GM18502 (cell line): ENCODE measurements around the gene AGRP.
"Not testable (repeated sequence)": the region's sequence is repeated elsewhere in the genome, so short reads cannot be mapped to it uniquely, and the experiment has no call there.

Experiments used
- ATAC-seq: cut with Tn5 transposase; IDR thresholded peaks from one replicate; pipeline ENCODE4 v1.9.1; 2021; ENCODE audit warnings: mild to moderate bottlenecking; ENCODE audit not compliant: unreplicated experiment, poor library complexity

AGRP gene

GRCh38 chr16:67504031-67505021, 21.0 kb upstream of the AGRP start:
- ATAC-seq = no peak

GRCh38 chr16:67499106-67499505, 15.8 kb upstream of the AGRP start:
- ATAC-seq = no peak

DNA sequence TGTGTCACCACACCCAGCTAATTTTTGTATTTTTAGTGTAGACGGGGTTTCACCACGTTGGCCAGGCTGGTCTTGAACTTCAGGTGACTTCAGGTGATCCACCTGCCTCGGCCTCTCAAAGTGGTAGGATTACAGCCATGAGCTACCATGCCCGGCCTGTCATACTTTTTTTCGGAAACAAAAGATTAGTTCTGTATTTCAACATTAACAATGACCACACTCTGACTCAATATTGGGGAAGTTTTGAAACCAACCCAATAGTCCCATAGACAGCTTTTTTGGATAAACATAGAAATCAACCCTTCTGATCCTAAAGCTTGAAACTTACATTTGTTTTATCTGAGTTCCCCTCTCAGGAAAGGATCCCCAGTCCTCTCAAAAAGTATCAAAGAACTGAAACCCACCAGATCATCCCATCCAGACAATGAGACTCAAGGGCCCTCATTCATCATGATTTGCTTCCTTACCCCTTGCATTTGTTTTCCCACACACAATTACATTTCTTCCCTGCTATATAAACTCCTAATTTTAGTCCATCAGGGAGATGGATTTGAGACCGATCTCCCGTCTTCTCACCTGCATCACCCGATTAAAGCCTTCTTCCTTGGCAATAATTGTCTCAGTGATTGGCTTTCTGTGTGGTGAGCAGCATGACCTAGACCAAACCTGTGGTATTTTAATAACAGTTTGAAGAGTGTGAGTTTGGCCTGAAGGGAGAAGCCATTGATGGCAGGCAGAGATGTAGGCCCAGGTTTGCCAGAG, 7.2 kb upstream of the AGRP start:
- ATAC-seq = no peak

- ATAC-seq = no peak
These were observed 6.2 kb upstream of the AGRP start for GRCh38 chr16:67489401-67490083.

GRCh38 chr16:67487561-67487960, 4.2 kb upstream of the AGRP start:
- ATAC-seq = not testable (repeated sequence)

DNA sequence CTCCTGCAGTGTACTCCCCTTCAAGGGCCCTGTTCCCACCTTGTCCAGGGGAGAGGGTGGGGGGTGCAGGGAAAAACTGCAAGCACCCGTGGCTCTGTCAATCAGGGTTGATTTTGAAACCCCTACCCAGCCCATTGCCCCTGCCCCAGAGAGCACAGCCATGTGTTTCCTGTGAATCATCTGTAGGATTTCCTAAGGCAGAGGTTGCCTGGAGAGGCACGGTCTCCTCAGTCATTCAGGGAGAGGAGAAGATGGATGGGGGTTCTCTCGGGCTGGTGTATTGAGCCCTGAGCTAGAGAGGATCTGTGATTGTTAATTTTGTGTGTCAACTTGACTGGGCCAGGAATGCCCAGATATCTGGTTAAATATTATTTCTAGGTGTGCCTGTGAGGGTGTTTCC, 3.5 kb upstream of the AGRP start:
- no peak for ATAC-seq

DNA sequence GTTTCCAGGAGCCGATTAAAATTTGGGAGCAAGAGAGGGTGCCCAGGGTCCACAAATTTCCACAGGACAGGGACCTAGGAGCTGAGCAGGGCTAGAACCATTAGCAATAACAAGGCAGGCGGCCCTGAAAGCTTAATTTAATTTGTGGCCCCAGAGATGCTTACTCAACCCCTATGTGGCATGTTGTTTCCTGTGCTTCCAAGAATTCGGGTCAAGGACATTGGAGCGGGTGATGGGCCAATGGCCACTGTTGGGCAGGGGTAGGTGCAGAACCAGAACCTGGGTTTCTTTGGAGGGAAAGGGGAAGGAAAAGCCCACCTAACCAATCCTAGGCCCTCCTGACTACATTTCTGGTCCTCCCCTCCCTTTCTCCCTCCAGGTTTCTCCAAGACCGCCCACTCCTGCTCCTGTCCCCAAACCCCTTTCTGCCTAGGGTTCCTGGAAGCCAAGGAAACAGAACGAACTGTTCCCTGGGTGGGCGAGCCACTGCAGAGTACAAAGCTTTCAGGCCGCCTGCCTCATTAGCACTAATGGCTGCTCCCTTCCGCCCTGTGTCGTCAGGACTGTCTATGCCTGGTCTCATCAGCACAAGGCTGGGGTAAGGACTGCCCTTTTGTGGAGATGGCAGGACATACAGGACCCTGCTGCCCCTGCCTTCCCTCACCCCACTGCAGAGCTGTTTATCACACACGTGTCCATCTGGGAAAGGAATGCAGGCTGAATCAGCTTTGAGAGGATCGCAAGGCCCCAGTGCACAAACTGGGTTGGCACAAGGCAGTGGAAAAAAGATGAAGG, 581 bp upstream of the AGRP start:
- no peak for ATAC-seq

DNA sequence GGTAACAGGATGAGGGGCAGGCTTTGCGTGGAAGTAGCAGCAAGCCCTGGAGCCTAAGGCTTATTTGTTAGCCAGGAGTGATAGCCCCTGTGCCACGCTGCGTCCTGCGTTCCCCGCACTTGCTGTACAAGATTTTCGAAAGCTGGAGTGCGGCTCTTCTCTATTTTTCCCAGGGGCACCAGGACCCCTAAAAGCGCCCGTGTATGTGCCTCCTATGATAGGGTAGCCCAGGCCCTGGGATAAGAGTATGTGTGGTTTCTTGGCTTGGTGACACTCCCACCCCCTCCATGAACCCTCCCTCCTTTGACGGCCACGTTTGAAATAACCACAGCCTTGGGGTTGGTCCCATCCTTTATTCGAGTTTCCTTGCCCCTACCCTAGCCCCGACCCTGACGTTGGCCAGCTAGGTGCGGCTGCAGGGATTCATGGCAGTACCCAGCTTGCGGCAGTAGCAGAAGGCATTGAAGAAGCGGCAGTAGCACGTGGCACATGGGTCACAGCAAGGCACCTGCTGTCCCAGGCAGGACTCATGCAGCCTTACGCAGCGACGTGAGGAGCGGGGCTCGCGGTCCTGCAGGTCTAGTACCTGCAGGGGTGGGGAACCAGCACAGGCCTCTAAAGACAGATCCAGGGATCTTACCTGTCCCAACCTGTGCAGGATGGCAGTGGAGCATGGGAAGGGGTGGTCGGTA, 968 bp downstream of the AGRP start:
- no peak for ATAC-seq

GRCh38 chr16:67481561-67482232, 1.6 kb downstream of the AGRP start:
- peak; percentile 2 for ATAC-seq

- ATAC-seq = peak; percentile 94
These were observed 2.4 kb downstream of the AGRP start, which contains the start of gene ATP6V0D1 for GRCh38 chr16:67480833-67481560. Gene ATP6V0D1, minus strand, starts transcription at chr16:67481157. Its CDS starts 71 bp downstream, at chr16:67481086.

- ATAC-seq = no peak
These were observed 5.3 kb downstream of the AGRP start for GRCh38 chr16:67477960-67478554.

DNA sequence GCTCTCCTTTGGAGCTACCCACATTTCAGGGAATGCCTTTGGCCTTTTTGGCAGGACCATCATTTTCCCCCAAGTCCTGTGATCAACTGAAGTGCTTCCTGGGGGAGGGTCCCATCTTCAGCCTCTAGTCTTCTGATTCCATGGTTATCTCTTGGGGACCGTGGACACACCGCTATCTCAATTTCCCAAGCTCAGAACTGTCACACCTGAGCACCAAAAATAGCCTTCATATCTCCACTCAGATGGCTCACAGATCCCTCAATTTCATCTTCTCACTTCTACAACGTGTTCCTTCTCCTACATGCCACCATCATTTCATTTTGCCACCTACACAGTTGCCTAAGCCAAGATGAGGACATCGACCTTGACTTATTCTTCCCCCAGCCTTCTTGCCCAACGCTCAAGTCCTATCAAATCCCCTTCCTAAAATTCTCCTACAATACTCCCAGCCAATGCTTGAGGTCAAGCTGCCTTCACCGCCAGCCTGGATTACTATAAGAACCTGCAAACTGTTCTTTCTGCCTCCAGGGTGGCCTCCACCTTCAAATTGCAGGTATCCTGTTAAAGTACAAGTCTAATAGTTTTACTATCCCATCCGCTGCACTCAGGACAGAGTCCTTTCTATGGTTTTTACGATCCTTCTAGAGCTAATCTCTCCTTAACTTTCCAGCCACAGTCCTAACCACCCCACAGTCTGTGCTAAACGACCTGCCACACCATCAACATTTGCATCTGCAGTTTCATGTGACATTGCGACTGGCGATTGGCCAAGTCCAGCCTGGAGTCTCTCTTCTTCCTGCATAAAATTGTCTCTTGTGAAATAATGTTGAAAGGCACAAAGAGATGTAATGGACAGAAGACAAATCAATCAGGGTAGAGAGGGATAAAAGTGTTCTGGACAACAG, 8.5 kb downstream of the AGRP start:
- ATAC-seq = no peak

DNA sequence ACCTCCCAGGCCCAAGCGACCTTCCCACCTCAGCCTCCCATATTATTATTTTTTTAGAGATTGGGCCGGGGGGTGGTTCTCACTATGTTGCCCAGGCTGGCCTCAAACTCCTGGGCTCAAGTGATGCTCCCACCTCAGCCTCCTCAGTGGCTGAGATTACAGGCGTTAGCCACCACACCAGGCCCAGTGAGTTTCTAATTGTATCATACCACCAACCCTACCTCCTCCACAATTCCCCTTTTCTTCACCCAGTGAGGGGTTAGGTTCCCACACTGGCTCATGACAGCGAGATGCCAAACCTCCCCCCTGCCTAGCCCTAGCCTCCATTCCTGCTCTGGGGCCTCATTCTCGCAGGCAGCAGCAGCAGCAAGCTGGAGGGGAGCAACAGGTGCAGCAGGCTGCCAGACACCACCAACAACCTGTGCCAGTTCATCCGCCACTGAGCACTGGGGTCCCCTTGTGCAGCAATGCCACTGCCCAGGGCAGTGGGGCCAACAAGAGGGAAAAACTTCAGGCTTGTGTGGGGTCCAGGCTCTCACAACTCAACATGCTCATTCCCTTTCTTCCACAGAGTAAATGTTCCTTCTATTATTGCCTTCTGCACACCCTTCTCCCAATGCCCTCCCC, 11.5 kb downstream of the AGRP start:
- no peak for ATAC-seq

- no peak for ATAC-seq
These were observed 13.0 kb downstream of the AGRP start for GRCh38 chr16:67470359-67470758.

- no peak for ATAC-seq
These were observed 14.6 kb downstream of the AGRP start for GRCh38 chr16:67468731-67469130.

GRCh38 chr16:67466581-67466980, 16.8 kb downstream of the AGRP start:
- ATAC-seq = no peak
